ENCODE results near the gene DNAJC5. TPM values are rescaled to one million over a fixed set of nuclear protein-coding genes. Genes with fewer than 3 reads are reported as not detected.

The DNAJC5 gene
- total and polyA plus RNA-seq, 2 experiments from 2014 or later: 7.1 to 33.5 TPM

- H3K4me1 ChIP-seq (ENCODE audit: insufficient read depth): peaks cover 8% of the 10 kb centered on the region; the same call in 1 of the 2 replicates
- H3K9me2 ChIP-seq (ENCODE audit: insufficient read depth): no peaks in the 10 kb centered on the region
- H3K4me2 ChIP-seq: peak overlapping the region; percentile 81
- peaks cover 16% of the 10 kb centered on the region for H3K4me1 Mint-ChIP-seq
- H3K9me3 Mint-ChIP-seq: no peaks in the 10 kb centered on the region
- peaks cover 7% of the 10 kb centered on the region; the same call in 2 of the 3 replicates for H3K36me3 Mint-ChIP-seq (ENCODE audit: low read depth)
- H3K27ac Mint-ChIP-seq: peak overlapping the region; percentile 40; the same call in 1 of the 2 replicates
- no peak overlapping the region; the same call in 1 of the 2 replicates for H2AFZ ChIP-seq
- peak overlapping the region; percentile 86 for H3K4me3 Mint-ChIP-seq
- TF ChIP-seq ETS1 (IDR thresholded peaks at IDR 0.05): no peak
- ATAC-seq (no peak), DNase-seq (ENCODE audit: low spot score) (no peak)
- H4K20me1 ChIP-seq (replicated peaks; ENCODE audit: insufficient read depth): peaks cover 22% of the 10 kb centered on the region
- no peak overlapping the region for H3K27ac ChIP-seq (ENCODE audit: low read depth)
- H3K4me3 ChIP-seq: peak overlapping the region; percentile 66
- H3K27me3 Mint-ChIP-seq (ENCODE audit: insufficient read depth, low read depth, poor library complexity): peaks cover 14% of the 10 kb centered on the region
- no peaks in the 10 kb centered on the region; the same call in 1 of the 2 replicates for H3K36me3 ChIP-seq (ENCODE audit: insufficient read depth)
- no peaks in the 10 kb centered on the region for H3K27me3 ChIP-seq (ENCODE audit: insufficient read depth)
- H3K79me2 ChIP-seq (replicated peaks; ENCODE audit: insufficient read depth): peaks cover 50% of the 10 kb centered on the region
- H3F3A ChIP-seq (replicated peaks; ENCODE audit: low read depth): peaks cover 18% of the 10 kb centered on the region
These were observed 982 bp downstream of the DNAJC5 start for GRCh38 chr20:63895952-63896263.

- 0 out of 3 replicates have a peak, but pooled peaks cover 2% of the 10 kb centered on the region for H3K36me3 Mint-ChIP-seq (ENCODE audit: low read depth)
- no peaks in the 10 kb centered on the region; the same call in 1 of the 2 replicates for H3K36me3 ChIP-seq (ENCODE audit: insufficient read depth)
- H3K4me1 ChIP-seq (ENCODE audit: insufficient read depth): peaks cover 8% of the 10 kb centered on the region; the same call in 1 of the 2 replicates
- H3K27me3 ChIP-seq (ENCODE audit: insufficient read depth): no peaks in the 10 kb centered on the region
- H3K4me3 Mint-ChIP-seq: peak overlapping the region; percentile 86
- H3K9me3 Mint-ChIP-seq: no peaks in the 10 kb centered on the region
- peaks cover 19% of the 10 kb centered on the region for H4K20me1 ChIP-seq (replicated peaks; ENCODE audit: insufficient read depth)
- no peak overlapping the region for H3K27ac Mint-ChIP-seq
- H2AFZ ChIP-seq: no peak overlapping the region
- peak overlapping the region; percentile 81 for H3K4me2 ChIP-seq
- H3K27ac ChIP-seq (ENCODE audit: low read depth): 0 out of 2 replicates have a peak overlapping the region, but pooled peaks have one; percentile 32
- peaks cover 55% of the 10 kb centered on the region for H3K79me2 ChIP-seq (replicated peaks; ENCODE audit: insufficient read depth)
- H3K9me2 ChIP-seq (ENCODE audit: insufficient read depth): no peaks in the 10 kb centered on the region
- H3F3A ChIP-seq (replicated peaks; ENCODE audit: low read depth): peaks cover 18% of the 10 kb centered on the region
- H3K4me3 ChIP-seq: peak overlapping the region; percentile 66
- peak; percentile 26 for DNase-seq (ENCODE audit: low spot score)
- peaks cover 14% of the 10 kb centered on the region for H3K27me3 Mint-ChIP-seq (ENCODE audit: insufficient read depth, low read depth, poor library complexity)
- TF ChIP-seq, protein P1, sequence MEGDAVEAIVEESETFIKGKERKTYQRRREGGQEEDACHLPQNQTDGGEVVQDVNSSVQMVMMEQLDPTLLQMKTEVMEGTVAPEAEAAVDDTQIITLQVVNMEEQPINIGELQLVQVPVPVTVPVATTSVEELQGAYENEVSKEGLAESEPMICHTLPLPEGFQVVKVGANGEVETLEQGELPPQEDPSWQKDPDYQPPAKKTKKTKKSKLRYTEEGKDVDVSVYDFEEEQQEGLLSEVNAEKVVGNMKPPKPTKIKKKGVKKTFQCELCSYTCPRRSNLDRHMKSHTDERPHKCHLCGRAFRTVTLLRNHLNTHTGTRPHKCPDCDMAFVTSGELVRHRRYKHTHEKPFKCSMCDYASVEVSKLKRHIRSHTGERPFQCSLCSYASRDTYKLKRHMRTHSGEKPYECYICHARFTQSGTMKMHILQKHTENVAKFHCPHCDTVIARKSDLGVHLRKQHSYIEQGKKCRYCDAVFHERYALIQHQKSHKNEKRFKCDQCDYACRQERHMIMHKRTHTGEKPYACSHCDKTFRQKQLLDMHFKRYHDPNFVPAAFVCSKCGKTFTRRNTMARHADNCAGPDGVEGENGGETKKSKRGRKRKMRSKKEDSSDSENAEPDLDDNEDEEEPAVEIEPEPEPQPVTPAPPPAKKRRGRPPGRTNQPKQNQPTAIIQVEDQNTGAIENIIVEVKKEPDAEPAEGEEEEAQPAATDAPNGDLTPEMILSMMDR (conservative IDR thresholded peaks at IDR 0.05; ENCODE audit: low read depth in 2 of 2): no peak
- TF ChIP-seq JUNB (IDR thresholded peaks at IDR 0.05; ENCODE audit: unreplicated experiment): no peak
- H3K4me1 Mint-ChIP-seq: peaks cover 16% of the 10 kb centered on the region
- ATAC-seq: peak; percentile 23
These were observed 1.6 kb downstream of the DNAJC5 start for GRCh38 chr20:63896264-63897105.

DNA sequence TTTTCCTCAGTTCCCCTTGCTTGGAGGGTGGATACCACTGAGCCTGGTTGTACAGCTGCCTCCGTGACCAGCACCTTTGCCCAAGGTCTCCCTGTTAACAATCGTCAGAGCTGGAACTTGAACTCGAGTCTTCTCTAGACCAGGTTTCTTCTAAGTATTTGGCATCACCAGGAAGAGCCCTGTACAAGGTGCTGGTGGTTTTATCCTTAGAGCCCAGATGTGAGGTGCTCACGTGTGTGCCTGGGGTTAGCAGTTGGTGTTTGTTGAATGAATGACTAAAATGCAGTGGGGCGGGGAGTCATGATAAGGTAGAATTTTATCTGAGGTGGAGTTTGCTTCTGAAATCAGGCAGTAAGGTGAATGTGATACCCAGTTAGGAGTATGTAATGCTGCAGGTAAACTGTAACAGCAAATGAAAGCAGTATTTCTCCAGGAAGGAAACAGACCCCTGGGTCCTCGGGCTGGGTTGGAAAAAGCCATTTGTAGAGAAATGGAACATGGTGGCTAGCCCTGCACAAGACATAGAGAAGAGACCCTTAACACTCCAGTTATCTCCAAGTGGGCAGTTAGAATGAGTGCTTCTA, 3.1 kb downstream of the DNAJC5 start:
- no peaks in the 10 kb centered on the region for H3K36me3 Mint-ChIP-seq (ENCODE audit: low read depth)
- no peak overlapping the region for H3K27ac ChIP-seq (ENCODE audit: low read depth)
- no peaks in the 10 kb centered on the region for H3K27me3 ChIP-seq (ENCODE audit: insufficient read depth)
- peaks cover 19% of the 10 kb centered on the region for H3F3A ChIP-seq (replicated peaks; ENCODE audit: low read depth)
- ATAC-seq (no peak), DNase-seq (ENCODE audit: low spot score) (no peak)
- peaks cover 68% of the 10 kb centered on the region for H3K79me2 ChIP-seq (replicated peaks; ENCODE audit: insufficient read depth)
- no peak overlapping the region for H3K4me3 ChIP-seq
- peaks cover 19% of the 10 kb centered on the region for H4K20me1 ChIP-seq (replicated peaks; ENCODE audit: insufficient read depth)
- H3K4me1 Mint-ChIP-seq: peaks cover 16% of the 10 kb centered on the region
- no peaks in the 10 kb centered on the region for H3K9me3 Mint-ChIP-seq
- H3K4me2 ChIP-seq: no peak overlapping the region
- peaks cover 8% of the 10 kb centered on the region; the same call in 1 of the 2 replicates for H3K4me1 ChIP-seq (ENCODE audit: insufficient read depth)
- no peaks in the 10 kb centered on the region for H3K9me2 ChIP-seq (ENCODE audit: insufficient read depth)
- no peaks in the 10 kb centered on the region; the same call in 1 of the 2 replicates for H3K36me3 ChIP-seq (ENCODE audit: insufficient read depth)
- peaks cover 14% of the 10 kb centered on the region for H3K27me3 Mint-ChIP-seq (ENCODE audit: insufficient read depth, low read depth, poor library complexity)
- no peak overlapping the region for H3K4me3 Mint-ChIP-seq
- H2AFZ ChIP-seq: no peak overlapping the region
- H3K27ac Mint-ChIP-seq: peak overlapping the region; percentile 20; the same call in 1 of the 2 replicates
- TF ChIP-seq ZNF462 (CRISPR knock-in tag; IDR thresholded peaks at IDR 0.05): no peak
